DMS79 (cell line): ENCODE measurements around the gene HECW1.

Experiments
- DNase-seq: peaks from one replicate; lab custom pipeline; 2025; lab: John Stamatoyannopoulos, UW

Gene HECW1

GRCh38 chr7:43505412-43505811 is 393.0 kb downstream of the HECW1 start:
- DNase-seq = no peak

DNA sequence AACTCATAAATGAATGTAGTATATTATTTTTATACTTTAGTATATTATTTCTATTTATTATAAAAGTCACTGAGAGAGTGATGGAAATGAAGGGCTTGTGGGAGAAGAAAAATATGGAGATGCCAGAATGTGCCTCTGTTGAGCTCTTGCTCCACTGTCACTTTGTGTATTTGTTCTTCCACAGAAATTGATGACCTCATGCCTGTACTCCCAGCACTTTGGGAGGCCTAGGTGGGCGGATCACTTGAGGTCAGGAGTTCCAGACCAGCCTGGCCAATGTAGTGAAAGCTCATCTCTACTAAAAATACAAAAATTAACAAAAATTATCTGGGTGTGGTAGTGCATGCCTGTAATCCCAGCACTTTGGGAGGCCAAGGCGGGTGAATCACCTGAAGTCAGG is 394.0 kb downstream of the HECW1 start:
- DNase-seq = no peak

DNA sequence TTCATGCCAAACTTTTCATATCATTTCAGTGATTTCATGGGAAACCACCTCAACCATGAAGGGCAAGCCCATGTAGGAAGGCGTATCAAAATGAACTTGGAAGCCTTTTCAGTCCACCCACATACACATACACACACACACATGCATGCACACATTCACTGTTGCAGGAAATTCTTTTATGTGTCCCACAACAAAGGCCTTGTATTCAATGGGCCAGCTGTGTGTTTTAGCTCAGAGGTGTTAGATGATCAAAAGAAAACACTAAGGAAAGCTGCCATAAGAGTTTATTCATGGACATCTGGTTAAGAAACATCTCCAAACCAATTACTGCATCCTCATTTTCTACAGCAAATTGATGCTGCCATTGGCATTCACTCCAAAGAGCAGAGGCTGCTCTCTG is 396.0 kb downstream of the HECW1 start:
- DNase-seq = no peak

DNA sequence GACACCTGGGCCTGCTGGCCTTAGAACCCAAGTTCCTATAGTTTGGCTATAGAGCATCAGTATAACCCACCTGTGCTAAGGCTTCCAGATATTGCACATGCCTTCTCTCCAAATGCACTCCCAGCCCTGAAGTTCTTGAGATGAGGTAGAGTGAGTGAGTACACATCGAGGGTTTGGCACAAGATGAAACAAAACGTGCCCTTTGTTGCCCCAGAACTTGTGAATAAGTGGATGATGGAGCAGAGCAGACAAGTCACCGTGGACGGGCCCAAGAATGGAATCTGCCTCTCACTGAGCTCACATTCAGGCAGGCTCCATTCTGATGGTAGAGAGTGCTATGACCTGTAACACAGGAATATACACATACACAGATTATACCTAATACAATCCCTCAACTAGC is 397.5 kb downstream of the HECW1 start:
- DNase-seq = no peak

DNA sequence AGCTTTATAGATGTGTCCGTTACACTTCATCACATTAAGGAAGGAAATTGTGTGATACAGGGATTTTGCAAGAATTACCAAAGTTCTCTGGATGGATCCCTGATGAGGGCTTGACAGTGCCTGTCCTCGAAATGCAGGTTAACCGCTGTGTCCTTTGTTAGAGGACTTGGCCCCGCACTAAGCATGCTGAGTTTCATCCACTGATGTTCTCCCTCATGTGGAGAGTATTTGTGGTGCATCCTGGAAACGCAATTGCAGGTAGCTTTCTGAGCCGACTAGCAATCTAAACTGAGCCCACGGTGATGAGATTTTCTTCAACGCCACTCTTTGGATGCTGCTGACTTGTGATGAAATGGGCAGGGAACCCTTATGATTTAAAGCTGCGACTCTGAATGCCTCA is 398.6 kb downstream of the HECW1 start:
- DNase-seq = no peak

- no peak for DNase-seq
Observed at GRCh38 chr7:43511769-43512515, 399.5 kb downstream of the HECW1 start.

DNA sequence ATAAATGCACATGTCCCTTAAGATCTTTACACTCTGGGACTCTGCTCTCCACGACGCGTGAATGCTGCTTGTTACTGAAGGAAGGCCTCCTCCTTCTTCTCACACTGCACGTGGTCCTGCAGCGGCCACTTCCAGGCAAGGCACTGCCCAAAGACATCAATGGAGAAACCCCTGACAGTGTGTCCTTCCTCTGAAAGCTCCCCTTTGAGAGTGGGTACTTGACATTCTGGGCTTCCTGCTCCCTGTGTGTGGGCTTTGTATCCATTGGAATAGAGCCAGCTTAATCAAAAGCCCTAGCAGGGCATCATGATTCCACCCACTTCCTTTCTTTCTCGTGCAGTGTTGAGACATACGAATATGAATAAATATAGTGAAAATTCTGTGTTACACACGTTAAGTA is 400.8 kb downstream of the HECW1 start:
- DNase-seq = no peak

- no peak for DNase-seq
Observed at GRCh38 chr7:43516581-43517342, 404.3 kb downstream of the HECW1 start.

- no peak for DNase-seq
Observed at GRCh38 chr7:43517464-43517863, 405.0 kb downstream of the HECW1 start.

- DNase-seq = no peak
Observed at GRCh38 chr7:43520201-43520600, 407.8 kb downstream of the HECW1 start.

DNA sequence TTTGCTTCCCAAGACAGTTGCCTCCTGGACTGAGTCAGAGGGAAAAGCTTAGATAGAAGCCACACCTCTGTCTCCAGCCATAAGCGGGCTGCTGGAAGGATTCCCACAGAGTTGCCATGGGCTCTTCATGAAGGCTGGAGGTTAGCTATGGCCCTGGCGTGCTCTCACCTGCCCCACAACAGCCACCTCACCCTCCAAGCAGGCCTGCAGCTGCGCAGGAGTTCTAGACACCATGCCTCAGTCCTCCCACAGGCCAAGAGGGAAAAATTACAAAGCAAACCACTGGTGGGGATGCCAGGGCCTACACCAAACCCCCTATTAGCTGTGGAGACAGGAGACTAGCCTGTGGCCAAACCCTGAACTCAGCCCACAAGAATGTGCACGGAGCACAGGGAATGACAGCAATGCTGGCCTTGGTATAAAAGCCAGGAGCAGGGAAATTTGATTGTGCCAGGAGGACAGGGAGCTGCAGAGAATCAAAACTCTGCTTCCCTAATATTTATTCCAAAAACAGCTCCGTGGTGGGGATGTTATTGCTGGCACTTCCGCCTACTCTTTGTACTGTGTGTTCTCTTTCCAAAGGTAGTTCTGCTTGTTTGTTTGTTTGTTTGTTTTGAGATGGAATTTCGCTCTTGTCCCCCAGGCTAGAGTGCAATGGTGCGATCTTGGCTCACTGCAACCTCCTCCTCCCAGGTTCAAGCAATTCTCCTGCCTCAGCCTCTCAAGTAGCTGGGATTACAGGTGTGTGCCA is 410.1 kb downstream of the HECW1 start:
- DNase-seq = no peak

DNA sequence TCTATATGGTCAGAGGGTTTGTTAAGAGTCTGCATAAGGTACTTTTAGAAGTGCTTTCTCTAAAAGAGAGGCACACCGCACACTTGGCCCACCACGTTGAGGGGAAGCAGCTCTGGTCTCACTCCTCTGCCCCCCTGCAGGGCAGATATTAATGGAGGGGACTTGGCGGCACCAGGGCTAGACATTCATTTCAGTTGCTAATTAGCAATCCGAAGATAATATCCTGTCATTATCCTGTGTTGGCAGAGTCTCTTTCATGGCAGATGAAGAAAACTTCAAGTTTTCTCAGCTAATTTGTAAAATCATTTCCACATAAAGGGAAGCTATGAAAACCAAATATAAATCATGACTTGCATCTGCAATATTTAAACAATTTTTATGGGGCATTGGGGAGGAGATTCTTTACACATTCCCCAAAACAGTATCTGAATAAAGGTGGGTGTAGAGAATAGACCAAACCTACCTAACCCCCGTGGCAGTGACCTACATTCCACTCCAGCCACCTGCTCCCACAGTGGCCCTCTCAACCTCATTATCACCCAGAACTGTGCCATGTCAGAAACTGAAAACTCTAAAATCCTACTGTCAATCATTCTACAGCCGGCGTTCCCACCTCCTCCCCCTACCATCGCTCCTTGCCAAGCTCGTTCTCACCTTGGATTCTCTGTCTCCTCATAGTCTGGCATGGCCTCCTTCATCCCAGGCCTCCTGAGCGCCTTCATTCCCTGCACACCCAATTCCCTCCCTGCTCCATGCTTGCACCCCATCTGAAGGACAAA is 416.3 kb downstream of the HECW1 start:
- no peak for DNase-seq

GRCh38 chr7:43530553-43531410 is 418.3 kb downstream of the HECW1 start:
- DNase-seq = no peak

- DNase-seq = no peak
Observed at GRCh38 chr7:43531700-43532099, 419.3 kb downstream of the HECW1 start.

DNA sequence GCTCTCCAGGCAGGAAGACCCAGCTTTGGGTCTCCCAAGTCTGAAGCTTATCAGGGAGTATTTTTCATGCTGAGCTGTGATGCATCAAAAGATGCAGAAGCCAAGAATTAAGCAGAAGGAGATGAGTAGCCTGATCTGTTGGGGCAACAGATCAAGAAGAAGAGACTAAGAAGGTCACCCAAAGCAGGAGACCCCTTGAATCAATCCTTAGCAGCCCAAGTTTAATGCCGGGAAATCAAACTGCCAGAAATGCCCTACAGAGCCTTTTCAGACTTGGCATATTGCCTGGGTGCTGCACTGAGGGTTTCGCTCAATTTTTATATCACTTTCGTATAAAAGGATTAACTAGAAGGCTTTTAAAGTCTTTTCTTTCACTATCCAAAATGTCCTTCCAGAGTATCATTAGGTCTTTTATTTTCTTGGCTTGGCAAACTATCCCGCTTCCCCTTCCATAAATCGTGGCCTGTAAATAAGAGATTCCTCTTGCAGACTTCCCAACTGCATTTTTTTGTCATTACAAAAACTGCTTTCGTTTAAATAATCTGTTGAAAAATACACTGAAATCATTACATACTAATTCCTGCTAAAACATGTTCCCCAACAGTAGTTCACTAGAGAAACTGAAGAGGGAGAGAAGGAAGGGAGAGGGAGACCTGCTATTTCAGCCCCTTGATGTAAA is 421.5 kb downstream of the HECW1 start:
- DNase-seq = no peak

GRCh38 chr7:43535031-43535451 is 422.6 kb downstream of the HECW1 start:
- no peak for DNase-seq

GRCh38 chr7:43535810-43536585 is 423.6 kb downstream of the HECW1 start:
- no peak for DNase-seq

GRCh38 chr7:43536773-43537172 is 424.3 kb downstream of the HECW1 start:
- DNase-seq = no peak

DNA sequence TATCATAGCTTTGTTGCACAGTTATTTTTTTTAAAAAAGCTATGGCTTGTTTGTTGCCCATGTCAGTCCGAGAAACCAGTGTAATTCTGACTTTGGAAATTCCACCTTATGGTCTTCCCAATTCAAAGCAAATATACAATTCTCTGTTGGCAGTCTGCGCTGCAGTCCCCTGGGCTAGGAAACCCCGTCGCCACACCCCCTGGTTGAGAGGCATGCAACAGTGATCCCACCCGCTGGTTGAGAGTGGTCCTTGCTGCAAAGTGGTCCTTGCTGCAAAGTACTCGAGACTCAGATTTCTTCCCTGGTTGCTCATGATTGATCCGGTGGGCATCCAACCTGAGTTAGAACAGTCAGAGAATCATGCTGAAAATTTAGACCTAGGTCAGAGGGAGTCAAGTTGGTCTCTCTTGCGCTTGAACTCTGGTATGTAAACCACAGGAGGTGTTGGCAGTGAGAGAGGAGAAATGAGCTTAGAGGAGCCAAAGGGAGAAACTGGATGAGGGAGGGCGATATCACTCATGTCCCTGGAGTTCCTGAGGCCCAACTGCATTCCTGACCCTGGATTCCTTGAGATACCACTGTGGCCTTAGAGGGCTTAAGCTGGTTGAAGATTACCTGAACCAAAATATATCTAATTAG is 425.4 kb downstream of the HECW1 start:
- no peak for DNase-seq
